ENCODE data around the gene TSR3. TPM values are rescaled to one million over a fixed set of nuclear protein-coding genes. Genes with fewer than 3 reads are reported as not detected.

The TSR3 gene
- total RNA-seq, 4 donors from 2014 or later = 41.6 to 147 (median 65.0) TPM

DNA sequence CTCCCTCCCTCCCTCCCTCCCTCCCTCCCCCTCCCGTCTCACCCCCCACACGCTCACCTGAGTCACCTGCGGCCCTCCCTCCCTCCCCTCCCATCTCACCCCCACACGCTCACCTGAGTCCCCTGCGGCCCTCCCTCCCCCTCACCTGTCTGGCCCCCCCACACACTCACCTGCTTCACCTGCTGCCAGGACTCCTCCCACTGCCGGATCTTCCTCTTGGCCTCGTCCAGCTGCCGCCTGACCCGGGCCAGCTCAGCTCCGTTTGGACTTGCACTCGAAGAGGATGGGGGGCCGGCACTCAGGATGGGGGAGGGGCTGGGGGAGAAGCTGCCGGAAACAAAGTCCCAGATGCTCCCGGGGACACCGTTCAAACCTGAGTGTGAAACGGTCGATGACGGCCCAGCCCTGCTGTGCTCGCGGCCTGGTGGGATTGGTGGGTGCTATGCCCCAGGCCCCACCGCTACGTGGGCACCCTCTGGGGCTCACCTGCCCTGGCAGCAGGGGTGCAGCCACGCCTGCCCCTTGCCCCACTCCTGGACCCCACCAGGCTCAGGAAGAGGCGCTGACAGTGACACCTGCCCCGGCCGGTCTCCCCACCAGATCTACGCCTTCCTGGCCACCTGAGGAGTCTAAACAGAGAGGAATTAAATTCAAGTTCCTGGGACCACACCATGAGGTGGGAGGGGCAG is 16.0 kb upstream of the TSR3 start:
- no peak for TF ChIP-seq CTCF (IDR thresholded peaks at IDR 0.05; ENCODE audit: low read depth)

- no peak for TF ChIP-seq CTCF (IDR thresholded peaks at IDR 0.05; ENCODE audit: low read depth)
These were observed 15.1 kb upstream of the TSR3 start for GRCh38 chr16:1366712-1367299.

DNA sequence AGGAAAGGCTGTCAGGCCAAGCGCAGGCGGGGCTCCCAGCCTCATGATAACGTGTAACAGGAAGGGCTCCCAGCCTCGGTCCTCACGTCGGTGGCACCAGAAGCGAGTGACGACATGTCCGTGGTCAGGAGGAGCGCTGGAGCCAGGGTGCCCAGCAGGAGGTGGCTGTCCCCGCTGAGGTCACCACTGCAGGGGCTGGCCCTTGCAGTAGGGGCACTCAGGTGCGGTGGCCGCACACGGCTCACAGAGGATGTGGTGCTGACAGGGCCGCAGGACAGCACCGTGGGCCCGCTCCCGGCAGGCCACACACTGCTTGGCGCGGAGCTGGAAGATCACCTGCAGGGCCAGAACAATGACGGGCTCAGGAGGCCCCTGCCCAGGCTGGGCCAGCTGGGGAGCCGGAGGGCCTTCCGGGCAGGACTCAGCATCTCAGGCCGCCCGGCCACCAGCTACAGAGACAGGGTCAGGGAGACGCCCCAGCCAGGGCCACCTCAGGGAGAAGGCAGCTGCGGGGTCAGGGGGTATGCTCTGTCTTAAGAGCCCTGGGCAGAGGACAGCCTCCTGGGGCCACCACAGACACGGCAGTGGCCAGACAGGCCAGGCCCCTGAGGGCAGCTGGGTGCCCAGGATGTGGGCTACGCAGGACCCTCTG is 14.5 kb upstream of the TSR3 start:
- no peak for TF ChIP-seq CTCF (IDR thresholded peaks at IDR 0.05; ENCODE audit: low read depth)

GRCh38 chr16:1364510-1364909 is 12.8 kb upstream of the TSR3 start:
- no peak for TF ChIP-seq CTCF (IDR thresholded peaks at IDR 0.05; ENCODE audit: low read depth)

GRCh38 chr16:1363501-1364041 is 11.9 kb upstream of the TSR3 start:
- no peak for TF ChIP-seq CTCF (IDR thresholded peaks at IDR 0.05; ENCODE audit: low read depth)

DNA sequence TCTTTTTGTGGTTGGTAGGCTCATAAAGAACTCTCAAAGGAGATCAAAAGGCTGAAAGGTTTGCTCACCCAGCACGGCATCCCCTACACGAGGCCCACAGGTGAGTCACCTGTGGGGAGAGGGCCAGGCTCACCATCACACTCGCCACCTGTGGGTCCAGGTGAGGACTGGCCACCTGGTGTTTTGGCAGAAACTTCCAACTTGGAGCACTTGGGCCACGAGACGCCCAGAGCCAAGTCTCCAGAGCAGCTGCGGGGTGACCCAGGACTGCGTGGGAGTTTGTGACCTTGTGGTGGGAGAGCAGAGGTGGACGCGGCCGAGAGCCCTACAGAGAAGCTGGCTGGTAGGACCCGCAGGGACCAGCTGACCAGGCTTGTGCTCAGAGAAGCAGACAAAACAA is 11.1 kb upstream of the TSR3 start:
- no peak for TF ChIP-seq CTCF (IDR thresholded peaks at IDR 0.05; ENCODE audit: low read depth)

GRCh38 chr16:1361685-1362360 is 10.1 kb upstream of the TSR3 start:
- no peak for TF ChIP-seq CTCF (IDR thresholded peaks at IDR 0.05; ENCODE audit: low read depth)
